Measurements from ENCODE around the gene DPF3.

DPF3 gene

GRCh38 chr14:72663956-72664650 is 229.8 kb downstream of the DPF3 start:
- no peak for DNase-seq

- no peak for DNase-seq
Observed at GRCh38 chr14:72663076-72663487, 230.8 kb downstream of the DPF3 start.

DNA sequence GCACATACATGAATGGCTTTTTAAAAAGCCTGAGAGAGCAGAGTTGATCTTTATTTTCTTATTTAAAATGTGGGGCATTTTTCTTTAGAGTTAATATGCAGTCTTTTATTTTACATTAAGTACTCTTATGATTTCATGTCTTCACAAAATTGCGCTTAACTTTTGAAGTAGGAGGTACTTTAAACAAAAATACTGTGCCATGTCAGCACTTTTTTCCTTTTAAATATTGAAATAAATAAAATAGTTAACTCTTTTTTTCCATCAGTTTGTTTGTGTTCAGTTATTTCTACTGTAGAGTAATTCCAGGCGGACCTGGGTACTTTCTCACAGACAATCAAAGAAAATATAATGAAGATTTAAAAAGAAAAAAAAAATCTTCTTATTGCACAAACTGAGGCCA is 231.7 kb downstream of the DPF3 start:
- DNase-seq: no peak

DNA sequence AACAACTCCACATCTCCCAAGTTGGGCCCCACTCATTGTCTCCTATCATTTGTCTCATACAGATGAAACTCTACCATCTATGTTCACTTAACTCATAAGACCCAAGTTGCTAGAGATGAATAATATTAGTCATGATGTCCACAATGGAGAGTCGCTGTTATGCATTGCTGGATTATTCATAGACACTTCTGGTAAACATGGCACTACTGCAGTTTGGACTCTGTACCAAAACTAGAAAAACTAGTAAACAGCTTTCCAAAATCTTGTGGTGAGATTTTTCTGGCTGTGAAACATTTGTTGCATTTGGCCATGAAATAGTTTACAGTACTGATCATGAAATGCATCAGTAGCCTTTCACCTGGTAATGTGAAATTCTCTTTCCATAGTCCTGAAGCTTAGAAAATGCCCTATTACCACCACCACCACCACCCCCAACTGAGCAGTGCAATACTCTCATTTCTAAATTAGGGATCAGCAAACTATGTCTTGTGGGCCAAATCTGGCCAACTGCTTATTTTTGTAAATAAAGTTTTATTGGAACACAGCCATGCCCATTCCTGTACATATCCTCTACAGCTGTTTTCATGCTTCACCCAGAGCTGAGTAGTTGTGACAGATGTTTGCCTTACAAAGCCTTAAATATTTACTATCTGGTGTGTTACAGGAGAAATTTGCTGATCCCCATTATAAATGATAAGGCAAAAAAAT is 236.5 kb downstream of the DPF3 start:
- DNase-seq: no peak

DNA sequence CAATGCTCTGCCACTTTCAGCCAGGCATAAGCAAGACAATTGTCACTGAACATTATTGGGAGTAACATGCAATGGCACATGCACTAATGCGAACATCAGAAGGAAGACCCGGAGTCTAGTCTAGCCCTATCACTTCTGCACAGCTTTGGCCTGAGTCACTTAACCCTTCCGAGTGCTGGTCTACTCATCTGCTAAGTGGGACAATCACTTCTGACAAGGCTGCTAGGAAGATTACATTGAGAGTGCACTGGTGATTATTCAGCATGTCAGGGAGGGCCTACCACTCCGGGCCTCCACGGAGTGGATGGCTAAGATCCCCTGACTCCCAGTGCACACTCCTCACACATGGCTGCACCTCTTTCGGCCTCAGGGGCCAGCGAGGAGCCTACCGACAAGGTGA is 240.9 kb downstream of the DPF3 start:
- DNase-seq: no peak

- no peak for DNase-seq
Observed at GRCh38 chr14:72652179-72652578, 241.7 kb downstream of the DPF3 start.

GRCh38 chr14:72651714-72652113 is 242.2 kb downstream of the DPF3 start:
- DNase-seq: no peak

DNA sequence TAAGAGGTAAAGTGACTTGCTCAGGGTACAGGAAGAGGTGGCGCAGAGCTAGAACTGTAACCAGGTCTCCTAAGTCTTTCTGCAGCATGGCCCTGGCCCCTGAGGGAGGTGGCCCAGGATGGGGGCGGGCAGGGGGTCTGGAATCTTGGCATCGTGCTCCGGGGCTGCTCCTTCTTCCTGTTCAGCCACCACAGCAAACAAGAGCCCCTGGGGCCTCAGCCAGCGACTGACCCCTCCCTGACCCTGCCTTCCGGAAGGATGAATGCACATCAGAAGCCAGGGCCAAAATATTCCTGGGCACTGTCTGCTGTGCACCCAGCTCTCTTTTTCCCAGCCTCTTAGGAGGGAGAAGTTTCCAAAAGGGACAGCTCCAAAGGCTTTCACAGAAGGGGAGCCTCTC is 242.8 kb downstream of the DPF3 start:
- DNase-seq: no peak

GRCh38 chr14:72649603-72650227 is 244.2 kb downstream of the DPF3 start:
- DNase-seq: no peak

GRCh38 chr14:72647782-72648181 is 246.1 kb downstream of the DPF3 start:
- no peak for DNase-seq

GRCh38 chr14:72646861-72647528 is 246.9 kb downstream of the DPF3 start:
- no peak for DNase-seq

DNA sequence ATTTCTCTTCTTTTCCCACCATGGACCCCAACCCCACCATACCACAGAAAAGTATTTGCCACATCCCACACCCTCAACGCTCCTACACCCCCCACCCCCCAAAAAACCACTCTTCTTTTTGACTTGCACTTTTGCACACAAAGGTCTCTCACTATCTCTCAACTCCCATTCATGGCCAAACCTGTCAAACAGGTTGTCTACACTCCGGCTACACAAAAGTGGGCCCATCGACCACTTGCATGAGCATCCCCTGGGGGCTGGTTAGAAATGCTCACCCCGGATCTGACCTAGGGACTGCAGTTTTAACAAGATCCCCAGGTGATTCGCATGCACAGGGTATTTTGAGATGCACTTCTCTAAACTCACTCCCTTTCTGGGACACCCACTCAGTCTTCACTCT is 248.2 kb downstream of the DPF3 start:
- DNase-seq: no peak

GRCh38 chr14:72644758-72645489 is 249.0 kb downstream of the DPF3 start:
- no peak for DNase-seq

GRCh38 chr14:72644038-72644437 is 249.9 kb downstream of the DPF3 start:
- peak; percentile 86 for DNase-seq

GRCh38 chr14:72643317-72643801 is 250.5 kb downstream of the DPF3 start:
- DNase-seq: peak; percentile 95

DNA sequence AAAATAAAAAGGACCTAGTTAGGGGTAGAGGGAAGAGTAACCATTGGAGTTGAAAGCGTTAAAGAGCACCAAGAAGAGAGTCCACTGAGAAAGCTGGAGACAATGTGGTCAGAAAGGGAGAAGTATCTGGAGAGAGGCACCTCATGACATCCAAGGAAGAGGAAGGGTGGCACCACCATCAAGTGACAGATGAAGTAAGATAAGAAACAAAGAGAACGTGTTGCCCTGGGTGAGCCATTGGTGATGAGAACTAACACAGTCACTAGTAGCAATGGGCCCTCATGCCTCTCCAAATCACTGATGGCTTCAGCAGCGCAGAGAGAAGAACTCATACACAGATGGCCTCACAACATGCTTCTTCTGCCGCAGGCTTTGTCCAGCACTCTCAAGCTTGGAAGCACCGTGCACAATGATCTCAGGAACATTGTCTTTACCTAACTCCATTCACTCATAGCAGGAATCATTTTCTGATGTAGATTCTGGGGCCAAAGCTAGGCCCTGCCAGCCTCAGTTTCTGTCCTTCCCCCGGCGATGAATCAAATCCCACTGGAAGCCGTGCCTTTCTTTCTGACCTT is 252.9 kb downstream of the DPF3 start:
- DNase-seq: no peak

- no peak for DNase-seq
Observed at GRCh38 chr14:72638021-72638420, 255.9 kb downstream of the DPF3 start.

DNA sequence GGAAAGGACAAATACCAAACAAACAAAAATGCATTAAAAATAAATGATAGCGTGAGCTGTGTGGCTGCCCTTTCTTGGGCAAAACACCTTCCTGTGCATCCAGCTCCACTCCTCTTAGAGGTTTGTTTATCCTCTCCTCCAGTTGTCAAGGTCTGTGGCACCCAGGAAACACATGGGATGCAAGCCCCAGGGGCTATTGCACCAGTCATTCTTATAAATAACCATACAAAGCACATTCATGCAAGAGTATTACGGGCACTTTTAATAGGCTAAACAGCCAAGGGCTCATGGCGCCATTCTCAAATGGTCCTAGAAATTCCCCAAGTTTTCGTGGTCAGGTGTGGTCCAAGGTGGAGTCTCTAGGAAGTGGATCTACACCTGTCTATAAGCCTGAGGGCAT is 257.0 kb downstream of the DPF3 start:
- no peak for DNase-seq

DNA sequence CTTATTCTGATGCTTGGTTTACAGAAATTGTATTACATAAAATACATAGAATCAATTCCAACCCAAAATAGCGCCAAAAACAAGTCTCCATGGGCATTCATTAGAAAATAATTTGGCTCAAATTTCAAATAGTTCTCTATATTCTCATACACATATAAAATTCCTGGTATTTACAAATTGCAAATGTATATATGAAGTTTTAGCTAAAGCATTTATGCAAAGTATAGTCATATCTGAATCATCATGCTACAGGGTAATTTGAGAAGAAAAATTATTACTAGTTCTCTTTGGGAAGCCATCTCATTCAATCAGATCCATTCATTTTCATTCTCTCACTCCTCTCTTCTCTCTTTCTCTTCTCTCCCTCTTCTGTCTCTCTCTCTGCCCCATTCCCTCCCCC is 257.8 kb downstream of the DPF3 start:
- no peak for DNase-seq

DNA sequence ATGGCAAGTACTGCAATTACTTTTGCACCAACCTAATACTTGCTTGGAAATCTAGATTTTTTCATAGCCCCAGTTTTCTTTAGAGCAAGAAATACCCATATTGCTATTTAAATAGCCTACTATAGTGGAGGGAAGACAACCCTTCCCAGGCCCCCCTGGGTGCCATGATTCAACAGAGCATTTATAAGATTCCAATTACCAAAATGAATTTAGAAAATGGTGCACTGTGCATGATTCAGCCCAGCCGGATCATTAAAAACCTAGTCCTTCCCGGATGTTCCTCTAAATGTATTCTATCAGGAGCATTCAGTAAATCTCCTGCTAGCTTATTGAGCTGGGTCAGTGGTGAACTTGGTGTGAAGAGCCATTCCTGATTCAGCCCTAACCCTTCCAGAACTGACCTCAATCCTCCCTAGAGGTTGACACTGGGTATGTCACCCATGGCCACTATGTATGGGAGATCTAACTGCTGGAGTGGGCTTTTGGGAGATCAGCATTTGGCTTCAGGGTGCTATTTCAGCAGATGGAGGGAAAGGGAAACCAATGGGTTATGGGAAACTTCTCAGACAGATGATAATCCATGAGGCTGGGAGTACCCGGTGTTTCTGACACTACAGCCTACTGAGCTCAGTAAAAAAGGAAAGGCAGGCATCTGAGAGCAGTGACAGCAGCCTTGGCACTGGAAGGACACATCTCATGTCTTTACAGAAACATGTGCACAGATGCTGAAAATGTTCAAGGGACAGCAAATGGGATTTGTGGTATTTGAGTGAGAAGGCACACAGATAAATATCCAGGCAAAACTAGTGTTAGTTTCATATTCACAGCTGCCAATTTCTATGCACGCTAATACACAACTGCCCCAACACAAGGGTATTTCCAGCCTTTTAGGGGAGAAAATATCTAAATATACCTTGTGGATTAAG is 258.9 kb downstream of the DPF3 start:
- DNase-seq: no peak

- DNase-seq: no peak
Observed at GRCh38 chr14:72633551-72633950, 260.4 kb downstream of the DPF3 start.

All from NCI-H524 treated with DMSO at 0.1 percent for 48 hours (cell line).